ENCODE results near the gene HAL.
A peak's percentile ranks its signal among the peaks of the same experiment; 100 is the strongest.

HAL gene

DNA sequence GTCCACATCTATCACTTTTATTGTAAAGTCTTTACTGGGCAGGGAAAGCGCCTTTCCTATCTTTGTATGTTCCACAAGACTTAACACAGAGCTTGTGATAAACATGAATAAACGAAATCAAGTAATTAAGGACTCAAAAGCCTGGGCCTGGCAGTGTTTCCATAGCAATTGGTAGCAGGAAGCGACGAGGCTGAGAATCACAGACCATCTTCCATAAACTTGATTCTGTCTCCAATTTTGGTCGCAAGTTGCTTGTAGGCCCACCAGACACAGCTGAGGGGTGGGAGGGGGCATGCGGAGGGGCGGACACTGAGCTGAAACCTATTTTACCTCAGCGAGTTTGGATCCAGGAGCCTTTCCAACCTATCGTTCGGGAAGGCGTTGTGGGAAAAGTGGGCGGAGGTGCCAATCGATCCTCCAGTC is 54.0 kb downstream of the HAL start:
- DNase-seq (ENCODE audit: low spot score) = peak; percentile 12

DNA sequence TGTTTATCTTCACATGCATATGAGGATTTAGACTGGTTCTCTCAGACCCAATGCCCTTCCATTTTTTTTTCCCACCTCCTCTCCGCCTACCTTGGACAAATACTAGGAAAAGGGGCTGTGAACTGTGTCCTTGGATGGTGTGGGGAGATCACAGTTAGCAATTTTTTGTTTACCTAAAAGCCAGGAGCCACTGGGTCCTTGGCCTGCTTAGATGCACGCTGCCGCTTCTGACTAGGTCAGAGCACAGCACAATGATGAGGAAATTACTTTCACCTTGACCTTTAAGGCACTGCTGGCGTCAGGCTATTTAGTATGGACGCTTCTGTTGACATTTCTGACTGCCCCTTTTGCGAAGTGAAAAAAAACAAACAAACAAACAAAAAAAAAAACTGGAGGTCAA is 55.6 kb downstream of the HAL start:
- no peak for DNase-seq (ENCODE audit: low spot score)

Data from pons (tissue), 1 donor.